GF-D8 (cell line): ENCODE results near the gene TUBB2A.
A peak's percentile ranks its signal among the peaks of the same experiment; 100 is the strongest.
"Not testable (repeated sequence)": the region's sequence is repeated elsewhere in the genome, so short reads cannot be mapped to it uniquely, and the experiment has no call there.

Experiments
- DNase-seq: peaks from one replicate; lab custom pipeline; 2025; lab: John Stamatoyannopoulos, UW

The TUBB2A gene

DNA sequence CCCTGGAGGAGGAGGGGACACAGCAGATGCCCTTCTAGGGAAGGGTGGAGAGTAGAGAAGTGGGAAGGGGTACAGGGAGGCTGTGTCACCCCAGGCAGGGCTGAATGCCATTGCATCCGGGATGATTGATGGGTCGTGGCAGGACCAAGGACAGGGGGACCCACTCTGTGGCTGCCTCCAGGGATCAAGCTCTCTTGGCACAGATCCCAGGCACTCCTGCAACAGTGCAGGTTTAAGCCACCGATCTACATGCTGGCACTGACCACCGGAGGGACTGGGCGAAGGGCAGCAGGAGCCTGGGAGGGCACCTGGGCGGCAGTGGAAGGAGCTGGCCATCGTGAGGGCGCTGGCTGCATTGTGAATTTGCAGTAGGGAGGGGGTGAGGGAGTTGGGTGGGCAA lies 22.6 kb upstream of the TUBB2A start:
- DNase-seq, result not testable (repeated sequence)

DNA sequence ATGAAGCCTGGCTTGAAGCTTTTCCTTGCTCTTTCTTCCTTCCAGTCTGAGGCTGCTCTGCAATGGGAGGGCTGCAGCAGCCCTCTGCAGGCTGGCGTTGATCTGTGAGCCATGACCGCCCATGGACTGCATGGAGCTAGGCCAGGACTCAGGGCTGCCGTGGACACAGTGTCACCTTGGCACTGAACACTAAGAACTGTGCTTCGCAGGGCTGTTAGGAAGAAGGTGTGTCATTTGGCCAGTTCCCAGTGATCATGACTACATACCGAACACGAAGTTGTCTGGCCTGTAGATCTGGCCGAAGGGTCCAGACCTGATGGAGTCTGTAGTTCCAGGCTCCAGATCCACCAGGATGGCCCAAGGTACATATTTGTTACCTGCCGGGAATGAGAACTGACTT lies 21.3 kb upstream of the TUBB2A start:
- not testable (repeated sequence) for DNase-seq

DNA sequence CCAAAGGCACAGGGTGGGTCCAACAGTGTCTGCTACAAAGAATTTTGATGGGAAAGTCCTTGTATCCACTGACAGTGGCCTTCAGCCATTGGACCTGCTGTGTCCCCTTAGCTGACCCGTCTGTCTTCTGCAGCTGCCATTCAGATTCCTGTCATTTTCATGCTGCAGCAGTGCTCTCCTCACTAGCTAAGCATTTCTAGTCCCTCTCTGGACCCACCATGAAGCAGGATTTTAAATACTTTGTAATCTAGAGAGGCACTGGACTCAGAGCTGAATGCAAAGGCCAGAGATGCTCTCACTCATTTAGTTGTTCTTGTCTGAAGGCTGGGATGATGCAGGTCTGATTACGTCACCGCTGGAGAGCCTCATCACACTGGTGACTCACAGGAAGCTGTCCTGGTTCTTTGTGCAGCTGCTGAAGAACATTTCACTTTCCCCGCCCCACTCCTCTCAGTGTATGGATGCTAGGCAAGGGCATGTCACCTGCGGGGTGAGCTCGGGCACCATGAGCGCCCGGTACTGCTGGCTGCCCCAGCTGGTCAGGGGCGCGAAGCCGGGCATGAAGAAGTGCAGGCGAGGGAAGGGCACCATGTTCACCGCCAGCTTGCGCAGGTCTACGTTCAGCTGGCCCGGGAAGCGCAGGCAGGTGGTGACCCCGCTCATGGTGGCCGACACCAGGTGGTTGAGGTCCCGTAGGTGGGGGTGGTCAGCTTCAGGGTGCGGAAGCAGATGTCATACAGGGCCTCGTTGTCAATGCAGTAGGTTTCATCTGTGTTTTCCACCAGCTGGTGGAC lies 19.4 kb upstream of the TUBB2A start:
- no peak for DNase-seq

DNA sequence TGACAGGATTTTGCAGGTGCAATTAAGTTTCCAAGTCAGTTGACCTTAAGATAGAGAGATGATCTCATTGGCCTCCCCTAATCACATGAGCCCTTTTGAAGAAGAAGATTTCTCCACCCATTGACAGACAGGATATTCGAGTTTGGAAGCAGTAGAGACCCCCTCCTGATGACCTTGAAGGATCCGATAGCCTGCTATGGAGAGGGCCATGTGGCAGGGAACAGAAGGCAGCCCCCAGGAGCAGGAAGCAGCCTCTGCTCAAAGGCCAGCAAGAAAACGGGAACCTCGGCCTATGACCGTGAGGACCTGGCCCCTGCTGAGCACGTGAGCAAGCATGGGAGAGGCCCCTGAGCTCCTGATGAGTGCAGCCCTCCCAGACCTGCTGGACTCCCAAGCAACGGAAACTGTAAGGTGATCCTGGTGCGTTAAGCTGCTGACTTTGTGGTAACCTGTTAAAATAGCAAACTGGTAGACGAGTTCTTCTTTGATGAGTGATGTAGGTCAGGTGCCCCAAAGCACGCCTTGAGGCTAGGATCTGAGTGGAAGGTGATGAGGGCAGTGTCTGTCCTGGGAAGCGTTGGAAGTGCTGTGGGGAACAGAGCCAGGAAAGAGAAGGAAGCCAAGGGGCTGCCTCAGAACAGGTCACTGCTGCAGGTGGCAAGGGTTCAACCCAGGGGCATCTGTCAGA lies 18.5 kb upstream of the TUBB2A start:
- no peak for DNase-seq

DNA sequence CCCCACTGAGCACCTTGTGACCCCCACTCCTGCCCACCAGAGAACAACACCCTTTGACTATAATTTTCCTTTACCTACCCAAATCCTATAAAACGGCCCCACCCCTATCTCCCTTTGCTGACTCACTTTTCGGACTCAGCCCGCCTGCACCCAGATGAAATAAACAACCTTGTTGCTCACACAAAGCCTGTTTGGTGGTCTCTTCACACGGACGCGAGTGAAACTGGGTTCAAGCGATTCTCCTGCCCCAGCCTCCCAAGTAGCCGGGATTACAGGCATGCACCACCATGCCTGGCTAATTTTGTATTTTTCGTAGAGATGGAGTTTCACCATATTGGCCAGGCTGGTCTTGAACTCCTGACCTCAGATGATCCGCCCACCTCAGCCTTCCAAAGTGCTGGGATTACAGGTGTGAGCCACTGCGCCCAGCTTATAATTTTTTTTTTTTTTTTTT lies 16.3 kb upstream of the TUBB2A start:
- DNase-seq, result not testable (repeated sequence)

DNA sequence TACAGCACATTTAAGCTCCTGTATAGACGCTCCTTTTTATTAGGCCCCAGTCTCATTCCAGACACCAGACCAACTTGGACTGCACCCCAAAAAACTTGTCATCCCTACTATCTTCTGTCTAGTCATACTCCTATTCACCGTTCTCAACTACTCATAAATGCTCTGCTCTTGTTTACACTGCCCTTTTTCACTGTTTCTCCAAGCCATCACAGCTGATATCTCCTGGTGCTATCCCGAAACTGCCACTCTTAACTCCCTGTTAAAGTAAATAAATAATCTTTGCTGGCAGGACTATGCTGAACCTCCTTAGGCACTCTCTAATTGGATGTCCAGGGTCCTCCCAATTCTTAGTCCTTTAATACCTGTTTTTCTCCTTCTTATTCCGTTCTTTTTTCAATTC lies 15.4 kb upstream of the TUBB2A start:
- not testable (repeated sequence) for DNase-seq

DNA sequence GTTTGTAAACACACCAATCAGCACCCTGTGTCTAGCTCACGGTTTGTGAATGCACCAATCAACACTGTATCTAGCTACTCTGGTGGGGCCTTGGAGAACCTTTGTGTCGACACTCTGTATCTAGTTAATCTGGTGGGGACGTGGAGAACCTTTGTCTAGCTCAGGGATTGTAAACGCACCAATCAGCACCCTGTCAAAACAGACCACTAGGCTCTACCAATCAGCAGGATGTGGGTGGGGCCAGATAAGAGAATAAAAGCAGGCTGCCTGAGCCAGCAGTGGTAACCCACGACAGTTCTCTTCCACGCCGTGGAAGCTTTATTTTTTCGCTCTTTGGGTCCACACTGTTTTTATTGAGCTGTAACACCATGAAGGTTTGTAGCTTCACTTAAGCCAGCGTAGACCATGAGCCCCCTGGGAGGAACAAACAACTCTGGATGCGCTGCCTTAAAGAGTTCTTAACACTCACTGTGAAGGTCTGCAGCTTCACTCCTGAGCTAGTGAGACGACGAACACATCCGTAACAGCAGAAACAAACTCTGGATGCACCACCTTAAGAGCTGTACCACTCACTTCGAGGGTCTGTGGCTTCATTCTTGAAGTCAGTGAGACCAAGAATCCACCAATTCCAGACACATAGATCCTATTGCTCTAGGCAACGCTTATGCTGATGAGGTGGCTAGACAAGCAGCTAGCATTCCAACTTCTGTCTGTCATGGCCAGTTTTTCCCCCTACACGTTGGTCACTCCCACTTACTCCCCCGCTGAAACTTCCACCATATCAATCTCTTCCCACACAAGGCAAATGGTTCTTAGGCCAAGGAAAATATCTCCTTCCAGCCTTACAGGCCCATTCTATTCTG lies 14.2 kb upstream of the TUBB2A start:
- not testable (repeated sequence) for DNase-seq

DNA sequence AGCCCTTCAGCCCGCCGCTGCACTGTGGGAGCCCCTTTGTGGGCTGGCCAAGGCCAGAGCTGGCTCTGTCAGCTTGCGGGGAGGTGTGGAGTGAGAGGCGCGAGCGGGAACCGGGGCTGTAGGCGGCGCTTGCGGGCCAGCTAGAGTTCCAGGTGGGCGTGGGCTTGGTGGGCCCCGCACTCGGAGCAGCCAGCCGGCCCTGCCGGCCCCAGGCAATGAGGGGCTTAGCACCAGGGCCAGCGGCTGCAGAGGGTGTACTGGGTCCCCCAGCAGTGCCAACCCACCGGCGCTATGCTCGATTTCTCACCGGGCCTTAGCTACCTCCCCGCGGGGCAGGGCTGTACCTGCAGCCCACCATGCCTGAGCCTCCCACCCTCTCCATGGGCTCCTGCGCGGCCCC lies 13.3 kb upstream of the TUBB2A start:
- not testable (repeated sequence) for DNase-seq

DNA sequence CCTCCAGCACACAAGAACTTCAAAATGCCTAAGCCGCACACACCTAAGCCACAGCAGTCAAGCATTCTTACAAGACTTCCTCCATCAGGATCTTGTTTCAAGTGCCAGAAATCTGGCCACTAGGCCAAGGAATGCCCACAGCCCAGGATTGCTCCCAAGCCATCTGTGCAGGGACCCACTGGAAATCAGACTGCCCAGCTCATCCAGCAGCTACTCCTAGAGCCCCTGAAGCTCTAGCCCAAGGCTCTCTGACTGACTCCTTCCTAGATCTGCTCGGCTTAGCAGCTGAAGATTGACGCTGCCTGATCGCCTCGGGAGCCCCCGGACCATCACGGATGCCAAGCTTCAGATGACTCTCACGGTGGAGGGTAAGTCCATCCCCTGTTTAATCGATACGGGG lies 10.7 kb upstream of the TUBB2A start:
- DNase-seq, result not testable (repeated sequence)

DNA sequence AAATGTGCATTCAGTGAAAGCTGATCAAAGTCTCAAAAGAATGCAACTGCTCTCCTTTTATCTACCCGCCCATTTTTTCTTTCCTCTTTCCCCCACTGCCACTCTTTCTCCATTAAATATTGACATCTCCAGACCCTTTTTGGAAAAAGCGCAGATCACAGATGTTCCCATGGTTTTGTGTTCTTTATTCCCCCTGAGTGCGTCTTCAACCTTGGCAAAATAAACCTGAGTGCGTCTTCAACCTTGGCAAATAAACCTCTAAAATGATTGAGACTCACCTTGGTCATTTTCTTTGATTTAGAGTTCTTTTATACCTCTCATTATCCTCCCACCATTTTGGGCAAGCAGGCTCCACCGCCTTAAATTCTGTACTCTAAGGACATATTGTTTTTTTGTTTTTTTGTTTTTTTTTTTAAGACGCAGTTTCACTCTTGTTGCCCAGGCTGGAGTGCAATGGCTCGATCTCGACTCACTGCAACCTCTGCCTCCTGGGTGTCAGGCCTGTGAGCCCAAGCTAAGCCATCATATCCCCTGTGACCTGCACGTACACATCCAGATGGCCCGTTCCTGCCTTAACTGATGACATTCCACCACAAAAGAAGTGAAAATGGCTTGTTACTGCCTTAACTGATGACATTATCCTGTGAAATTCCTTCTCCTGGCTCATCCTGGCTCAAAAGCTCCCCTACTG lies 9.3 kb upstream of the TUBB2A start:
- not testable (repeated sequence) for DNase-seq

DNA sequence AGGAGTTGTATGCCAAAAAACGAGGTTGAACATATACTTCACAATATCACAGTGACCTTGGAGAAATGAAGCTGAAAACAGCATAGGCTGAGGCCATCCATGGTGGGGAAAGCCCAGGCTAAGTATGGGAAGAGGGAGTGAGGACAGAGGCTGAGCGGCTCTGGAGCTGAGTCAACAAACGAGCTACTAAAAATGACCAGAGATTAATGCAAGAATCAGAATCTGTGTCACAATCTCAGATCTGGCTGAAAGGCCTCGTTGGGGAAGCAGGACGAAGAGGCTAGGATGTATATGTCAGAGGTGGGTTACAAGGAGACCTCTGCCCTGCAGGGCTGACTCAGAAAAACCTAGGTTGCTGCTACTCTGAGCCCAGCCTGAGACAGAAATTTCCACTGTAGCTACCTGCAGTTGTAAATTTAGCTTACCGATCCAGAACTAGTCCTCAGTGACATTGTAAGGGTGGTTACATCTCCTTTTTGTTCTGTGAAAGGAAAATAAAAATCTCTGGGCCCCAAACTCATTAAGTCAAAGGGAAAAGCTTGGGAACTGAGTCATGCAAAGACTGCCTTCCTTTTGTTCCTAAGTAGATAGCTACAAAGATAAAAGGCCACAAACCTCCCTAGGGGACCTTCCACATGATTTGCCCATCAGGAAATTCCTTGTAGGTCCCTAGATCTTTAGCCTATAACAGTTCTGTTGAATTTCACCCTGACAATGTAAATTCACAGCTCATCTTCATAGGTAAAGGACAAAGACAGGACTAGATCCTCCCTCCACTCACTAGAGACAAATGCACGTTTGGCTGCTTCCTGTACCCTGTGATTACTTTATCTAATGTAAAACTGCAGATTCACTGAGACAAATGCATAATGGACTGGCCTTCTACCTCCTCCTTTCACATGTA lies 8.5 kb upstream of the TUBB2A start:
- DNase-seq, result no peak

DNA sequence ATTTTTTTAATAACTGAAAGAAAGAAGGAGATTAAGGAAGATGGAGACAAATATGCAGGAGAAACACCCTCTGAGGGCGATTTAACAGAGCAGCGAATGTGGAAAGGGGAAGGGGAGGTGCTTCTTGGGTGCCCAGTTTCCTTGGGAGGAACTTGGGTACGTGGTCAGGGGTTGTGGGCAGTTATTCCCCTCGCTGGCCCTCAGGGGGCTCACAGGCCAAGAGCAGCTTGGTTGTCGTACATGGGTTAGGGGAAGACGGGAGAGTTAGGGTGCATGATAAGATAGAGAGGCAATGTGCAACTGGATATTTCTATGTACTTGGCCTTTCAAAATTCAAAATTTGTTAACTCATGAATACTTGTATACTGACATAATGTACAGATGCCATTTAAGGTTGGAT lies 7.0 kb upstream of the TUBB2A start:
- no peak for DNase-seq

DNA sequence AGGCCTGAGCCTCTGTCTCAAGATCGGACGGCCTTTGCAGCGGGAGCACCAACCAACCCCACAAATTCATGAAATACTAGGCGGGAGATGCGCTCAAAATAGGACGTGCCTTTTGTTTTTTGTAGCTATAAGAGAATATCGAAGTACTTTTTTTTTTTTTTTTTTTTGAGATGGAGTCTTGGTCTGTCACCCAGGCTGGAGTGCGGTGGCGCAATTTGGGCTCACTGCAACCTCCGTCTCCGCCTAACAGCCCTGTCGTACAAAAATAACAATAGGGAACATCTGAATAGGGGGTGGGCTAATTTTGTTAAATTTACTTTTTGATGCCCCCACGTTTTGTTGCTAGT lies 5.9 kb upstream of the TUBB2A start:
- peak; percentile 23 for DNase-seq

DNA sequence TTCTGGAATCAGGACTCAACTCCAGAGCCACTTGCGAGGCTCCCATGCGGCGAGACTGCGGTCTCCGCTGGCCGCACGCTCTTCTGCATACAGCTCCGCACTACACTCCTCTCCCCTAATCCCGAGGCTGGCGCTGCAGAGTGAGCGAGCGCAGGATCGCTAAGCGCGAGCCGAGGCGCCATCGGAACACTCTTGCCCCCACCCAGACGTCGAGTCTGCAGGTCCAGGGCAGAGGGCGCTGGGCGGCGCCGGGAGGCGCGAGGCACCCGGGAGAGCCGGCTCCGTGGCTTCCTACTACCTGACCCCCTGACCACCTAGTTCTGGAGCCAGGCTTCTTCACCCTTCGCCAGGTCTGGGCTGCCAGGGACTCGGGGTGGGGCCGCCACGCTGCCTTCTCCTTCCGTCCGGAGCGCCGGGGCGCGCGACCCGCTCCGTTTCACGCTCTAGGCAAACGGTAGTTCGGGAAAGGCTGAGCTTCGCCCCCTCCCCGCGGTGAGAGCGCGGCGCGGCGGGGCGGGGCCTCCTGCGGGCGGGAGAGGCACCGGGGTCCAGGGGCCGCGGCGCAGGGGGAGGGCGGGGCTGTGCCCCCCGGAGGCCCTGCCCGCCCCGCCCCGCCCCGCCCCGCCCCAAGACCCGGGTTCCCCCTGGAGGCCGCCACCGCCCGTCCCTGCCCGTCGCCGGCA lies 5.4 kb upstream of the TUBB2A start:
- peak; percentile 32 for DNase-seq

DNA sequence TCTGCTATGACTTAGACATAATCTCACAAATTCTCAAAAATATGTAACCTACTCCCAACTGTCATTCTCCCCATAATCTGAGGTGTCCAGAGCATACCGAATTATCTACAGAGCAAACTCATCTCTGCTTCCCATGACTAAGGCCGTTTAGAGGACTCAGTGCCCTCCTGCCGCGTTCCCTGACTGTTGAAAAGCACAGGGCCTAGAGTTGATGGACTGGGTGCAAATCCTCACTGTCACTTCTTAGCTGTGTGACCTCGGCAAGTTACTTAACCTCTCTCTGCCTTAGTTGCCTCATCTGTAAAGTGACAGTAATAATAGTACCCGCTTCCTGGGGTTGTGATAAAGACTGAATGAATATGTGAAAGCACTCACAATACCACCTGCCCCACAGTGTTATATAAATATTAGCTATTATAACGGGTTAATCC lies 4.7 kb upstream of the TUBB2A start:
- DNase-seq, result no peak

DNA sequence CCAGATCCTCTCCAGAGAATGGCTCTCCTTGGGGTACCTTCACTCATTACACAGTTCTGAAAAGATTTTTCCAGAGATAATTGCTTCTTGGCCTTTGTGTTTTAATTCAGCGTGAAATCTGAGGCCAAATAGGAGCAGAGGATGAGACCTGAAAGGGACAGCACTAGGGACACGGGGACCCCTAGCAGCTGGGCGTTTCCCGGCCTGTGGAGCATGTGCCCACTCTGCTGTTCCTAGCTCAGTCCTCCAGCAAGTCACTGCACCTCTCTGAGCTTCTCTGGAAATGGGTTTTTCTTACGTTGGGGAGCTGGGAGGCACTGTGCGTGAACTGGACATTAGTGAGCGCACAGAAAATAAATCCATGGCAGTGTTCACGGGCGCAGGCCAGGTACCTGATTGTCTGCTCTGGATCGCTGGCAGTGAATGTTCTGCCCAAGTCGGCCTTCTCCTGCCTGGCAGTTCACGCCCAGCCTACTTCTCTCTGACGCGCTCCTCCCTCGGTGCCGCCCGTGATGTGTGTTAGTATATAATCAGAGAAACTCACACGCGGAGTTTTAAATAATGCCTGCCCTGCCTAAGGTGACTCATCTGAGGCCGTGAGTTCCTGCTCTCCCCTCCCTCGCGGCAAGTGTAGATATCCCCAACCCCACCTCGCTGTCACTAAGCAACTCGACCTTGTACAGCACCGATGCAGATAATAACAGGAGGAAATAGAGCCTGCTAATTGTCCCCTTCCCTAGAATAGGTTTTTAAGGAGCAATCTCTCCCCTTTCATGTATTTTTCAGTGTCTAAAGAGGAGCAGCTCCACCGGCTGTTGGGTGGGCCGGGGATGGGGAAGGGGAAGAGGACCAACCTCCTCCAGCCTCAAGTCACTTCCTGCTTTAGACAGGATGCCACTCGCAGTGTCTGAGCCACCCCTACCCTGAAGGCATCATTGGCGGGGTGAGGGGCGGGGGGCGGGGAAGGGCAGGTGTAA lies 2.7 kb upstream of the TUBB2A start:
- DNase-seq, result no peak

DNA sequence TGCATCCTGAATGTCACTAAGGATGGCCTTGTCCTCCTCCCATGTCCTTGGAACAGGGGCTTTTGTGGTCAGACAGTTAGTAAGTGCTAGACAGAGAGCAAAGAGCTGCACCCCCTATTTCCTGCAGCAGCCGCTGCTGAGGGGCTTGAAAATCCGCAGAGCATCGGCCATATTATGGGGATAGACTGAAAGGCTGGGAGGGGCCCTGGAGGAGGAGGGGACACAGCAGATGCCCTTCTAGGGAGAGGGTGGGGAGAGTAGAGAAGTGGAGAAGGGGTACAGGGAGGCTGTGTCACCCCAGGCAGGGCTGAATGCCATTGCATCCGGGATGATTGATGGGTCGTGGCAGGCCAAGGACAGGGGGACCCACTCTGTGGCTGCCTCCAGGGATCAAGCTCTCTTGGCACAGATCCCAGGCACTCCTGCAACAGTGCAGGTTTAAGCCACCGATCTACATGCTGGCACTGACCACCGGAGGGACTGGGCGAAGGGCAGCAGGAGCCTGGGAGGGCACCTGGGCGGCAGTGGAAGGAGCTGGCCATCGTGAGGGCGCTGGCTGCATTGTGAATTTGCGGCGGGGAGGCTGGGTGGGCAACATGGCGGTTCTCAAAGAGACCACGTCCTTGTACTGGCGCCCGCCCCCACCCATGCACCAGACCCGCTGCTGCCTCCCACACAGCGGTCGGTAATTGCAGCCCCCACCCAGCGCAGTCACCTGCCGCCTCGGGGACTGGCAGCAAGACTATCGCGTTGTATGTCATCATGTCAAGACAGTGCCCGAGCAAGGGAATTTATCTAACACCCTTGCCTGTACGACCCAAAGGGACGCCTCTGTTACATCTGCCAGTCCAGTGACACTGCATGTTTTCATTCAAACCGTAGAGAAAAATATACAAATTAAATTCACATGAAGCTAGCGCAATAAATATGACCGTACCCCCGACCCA lies 887 bp downstream of the TUBB2A start:
- not testable (repeated sequence) for DNase-seq

DNA sequence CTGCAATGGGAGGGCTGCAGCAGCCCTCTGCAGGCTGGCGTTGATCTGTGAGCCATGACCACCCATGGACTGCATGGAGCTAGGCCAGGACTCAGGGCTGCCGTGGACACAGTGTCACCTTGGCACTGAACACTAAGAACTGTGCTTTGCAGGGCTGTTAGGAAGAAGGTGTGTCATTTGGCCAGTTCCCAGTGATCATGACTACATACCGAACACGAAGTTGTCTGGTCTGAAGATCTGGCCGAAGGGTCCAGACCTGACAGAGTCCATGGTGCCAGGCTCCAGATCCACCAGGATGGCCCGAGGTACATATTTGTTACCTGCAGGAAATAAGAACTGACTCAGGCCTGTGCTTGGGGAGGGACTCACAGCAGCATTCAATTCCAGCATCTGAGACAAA lies 1.9 kb downstream of the TUBB2A start:
- not testable (repeated sequence) for DNase-seq
